ENCODE data around the gene ATP5MG.

- TF ChIP-seq NANOG (IDR thresholded peaks at IDR 0.05; ENCODE audit: insufficient read depth, low read depth, low read length, poor library complexity, severe bottlenecking) (no peak), TAF1 (IDR thresholded peaks at IDR 0.05; ENCODE audit: low read depth, low read length) (no peak), CTCF (IDR thresholded peaks at IDR 0.05; ENCODE audit: control extremely low read depth in 1 of 3, insufficient read depth in 1 of 3, low read depth in 1 of 3, low read length in 3 of 3) (no peak), BCL11A (IDR thresholded peaks at IDR 0.05; ENCODE audit: low read depth in 2 of 2, low read length in 2 of 2) (no peak), SRF (IDR thresholded peaks at IDR 0.05; ENCODE audit: low read depth, low read length) (no peak), MAFK (IDR thresholded peaks at IDR 0.05; ENCODE audit: low read depth, low read length) (no peak), EP300 (IDR thresholded peaks at IDR 0.05; ENCODE audit: borderline replicate concordance in 1 of 2, low read depth in 2 of 2, low read length in 2 of 2) (no peak), ZNF274 (IDR thresholded peaks at IDR 0.05; ENCODE audit: borderline replicate concordance, extremely low read depth, low read length) (no peak), YY1 (IDR thresholded peaks at IDR 0.05; ENCODE audit: low read depth, low read length) (no peak)
Measured at GRCh38 chr11:118449316-118449918, 48.0 kb downstream of the ATP5MG start.
